ENCODE measurements around the gene MTHFD2.

DNA sequence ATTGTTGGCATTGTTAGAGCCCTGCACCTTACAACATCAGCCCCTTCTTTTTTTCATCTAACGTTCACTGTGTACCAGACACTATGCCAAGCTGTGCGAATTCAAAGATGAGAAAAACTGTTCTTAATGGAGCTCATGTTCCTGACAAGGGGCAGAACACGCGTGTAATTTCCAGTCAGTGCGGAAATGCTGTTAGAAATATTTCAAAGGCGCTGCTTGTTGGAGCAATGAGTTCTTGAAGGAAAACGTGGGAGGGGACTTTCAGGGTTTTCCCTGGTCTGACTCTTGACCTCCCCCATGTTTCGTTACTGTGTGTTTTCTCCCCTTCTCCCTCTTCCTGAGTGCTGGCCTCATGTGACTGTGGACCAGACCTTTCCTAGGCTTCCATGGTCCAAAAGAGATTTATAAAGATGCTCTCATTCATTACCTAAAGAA, 1.5 kb downstream of the MTHFD2 start:
- TF ChIP-seq, protein P1, sequence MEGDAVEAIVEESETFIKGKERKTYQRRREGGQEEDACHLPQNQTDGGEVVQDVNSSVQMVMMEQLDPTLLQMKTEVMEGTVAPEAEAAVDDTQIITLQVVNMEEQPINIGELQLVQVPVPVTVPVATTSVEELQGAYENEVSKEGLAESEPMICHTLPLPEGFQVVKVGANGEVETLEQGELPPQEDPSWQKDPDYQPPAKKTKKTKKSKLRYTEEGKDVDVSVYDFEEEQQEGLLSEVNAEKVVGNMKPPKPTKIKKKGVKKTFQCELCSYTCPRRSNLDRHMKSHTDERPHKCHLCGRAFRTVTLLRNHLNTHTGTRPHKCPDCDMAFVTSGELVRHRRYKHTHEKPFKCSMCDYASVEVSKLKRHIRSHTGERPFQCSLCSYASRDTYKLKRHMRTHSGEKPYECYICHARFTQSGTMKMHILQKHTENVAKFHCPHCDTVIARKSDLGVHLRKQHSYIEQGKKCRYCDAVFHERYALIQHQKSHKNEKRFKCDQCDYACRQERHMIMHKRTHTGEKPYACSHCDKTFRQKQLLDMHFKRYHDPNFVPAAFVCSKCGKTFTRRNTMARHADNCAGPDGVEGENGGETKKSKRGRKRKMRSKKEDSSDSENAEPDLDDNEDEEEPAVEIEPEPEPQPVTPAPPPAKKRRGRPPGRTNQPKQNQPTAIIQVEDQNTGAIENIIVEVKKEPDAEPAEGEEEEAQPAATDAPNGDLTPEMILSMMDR (IDR thresholded peaks at IDR 0.05), result no peak
- no peak for TF ChIP-seq POLR2A (IDR thresholded peaks at IDR 0.05)
- no peak for TF ChIP-seq EP300 (IDR thresholded peaks at IDR 0.05)

All from sigmoid colon (tissue), 4 donors.